DND-41 (cell line): ENCODE results near the gene DDIT4.

ENCODE experiments used
- EZH2 ChIP-seq: IDR thresholded peaks from 3 replicates; pipeline ENCODE4 v1.6.1; 2012; ENCODE audit warnings: borderline replicate concordance, low read depth, mild to moderate bottlenecking, moderate library complexity, low read length, inconsistent platforms; ENCODE audit not compliant: severe bottlenecking
- TF ChIP-seq, protein P1 (sequence below): IDR thresholded peaks from 2 replicates; pipeline ENCODE4 v1.5.1; 2012; ENCODE audit warnings: borderline replicate concordance, low read length, moderate library complexity, mild to moderate bottlenecking; ENCODE audit not compliant: poor library complexity, severe bottlenecking; ENCODE audit errors: extremely low read depth

GRCh38 chr10:72292223-72292691 is 18.5 kb downstream of the DDIT4 start:
- TF ChIP-seq, protein P1, sequence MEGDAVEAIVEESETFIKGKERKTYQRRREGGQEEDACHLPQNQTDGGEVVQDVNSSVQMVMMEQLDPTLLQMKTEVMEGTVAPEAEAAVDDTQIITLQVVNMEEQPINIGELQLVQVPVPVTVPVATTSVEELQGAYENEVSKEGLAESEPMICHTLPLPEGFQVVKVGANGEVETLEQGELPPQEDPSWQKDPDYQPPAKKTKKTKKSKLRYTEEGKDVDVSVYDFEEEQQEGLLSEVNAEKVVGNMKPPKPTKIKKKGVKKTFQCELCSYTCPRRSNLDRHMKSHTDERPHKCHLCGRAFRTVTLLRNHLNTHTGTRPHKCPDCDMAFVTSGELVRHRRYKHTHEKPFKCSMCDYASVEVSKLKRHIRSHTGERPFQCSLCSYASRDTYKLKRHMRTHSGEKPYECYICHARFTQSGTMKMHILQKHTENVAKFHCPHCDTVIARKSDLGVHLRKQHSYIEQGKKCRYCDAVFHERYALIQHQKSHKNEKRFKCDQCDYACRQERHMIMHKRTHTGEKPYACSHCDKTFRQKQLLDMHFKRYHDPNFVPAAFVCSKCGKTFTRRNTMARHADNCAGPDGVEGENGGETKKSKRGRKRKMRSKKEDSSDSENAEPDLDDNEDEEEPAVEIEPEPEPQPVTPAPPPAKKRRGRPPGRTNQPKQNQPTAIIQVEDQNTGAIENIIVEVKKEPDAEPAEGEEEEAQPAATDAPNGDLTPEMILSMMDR = no peak
- no peak for TF ChIP-seq EZH2
